HG03139 (cell line): ENCODE results near the gene RNF6.
A peak's percentile ranks its signal among the peaks of the same experiment; 100 is the strongest.
"Not testable (repeated sequence)": the region's sequence is repeated elsewhere in the genome, so short reads cannot be mapped to it uniquely, and the experiment has no call there.

ENCODE experiments used
- ATAC-seq: cut with Tn5 transposase; IDR thresholded peaks from one replicate; pipeline ENCODE4 v1.9.1; 2021; ENCODE audit not compliant: unreplicated experiment

Gene RNF6

DNA sequence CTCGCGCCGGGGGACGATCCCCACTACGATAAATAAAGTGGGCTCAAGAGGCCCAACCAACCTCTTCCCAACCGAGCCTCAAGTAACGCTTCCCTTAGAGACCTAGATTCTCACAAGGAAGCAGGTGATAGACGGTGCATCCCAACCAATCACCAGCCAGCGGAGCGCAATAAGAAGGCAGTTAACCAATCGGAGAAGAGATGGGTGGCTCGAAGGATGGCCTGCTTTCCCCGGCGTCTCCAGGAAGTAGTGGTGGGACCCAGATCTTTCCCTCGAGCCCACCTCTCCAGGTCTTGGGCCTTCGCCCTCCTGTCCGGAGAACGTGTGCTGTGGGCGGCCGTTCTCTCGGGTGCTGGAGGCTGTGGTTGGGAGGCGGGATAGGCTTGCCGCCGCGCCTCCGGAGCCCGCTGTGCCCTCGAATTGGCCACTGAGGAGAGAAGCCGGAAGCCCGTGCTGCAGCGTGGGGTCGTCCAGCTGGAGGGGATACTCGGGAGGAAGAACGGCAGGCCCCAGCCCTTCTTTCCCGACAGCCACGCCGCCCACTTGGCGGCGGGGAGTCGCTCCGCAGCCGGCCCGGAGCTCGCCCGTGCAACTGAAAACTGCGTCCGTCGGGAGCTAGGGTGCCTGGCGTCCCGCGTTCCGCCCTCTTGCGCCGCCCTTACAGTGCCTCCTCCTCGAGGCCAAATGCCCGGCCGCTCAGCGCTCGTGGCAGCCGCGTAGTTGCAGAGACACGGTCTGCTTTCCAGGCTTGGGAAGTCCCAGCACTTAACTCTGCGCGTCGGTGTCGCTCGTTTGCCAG, at the start of gene RNF6:
Gene RNF6 (minus strand): TSS at position 594 of the 799 bp plus-strand sequence. CDS start 2,665 bp downstream, outside the sequence.
- ATAC-seq, result peak; percentile 92

DNA sequence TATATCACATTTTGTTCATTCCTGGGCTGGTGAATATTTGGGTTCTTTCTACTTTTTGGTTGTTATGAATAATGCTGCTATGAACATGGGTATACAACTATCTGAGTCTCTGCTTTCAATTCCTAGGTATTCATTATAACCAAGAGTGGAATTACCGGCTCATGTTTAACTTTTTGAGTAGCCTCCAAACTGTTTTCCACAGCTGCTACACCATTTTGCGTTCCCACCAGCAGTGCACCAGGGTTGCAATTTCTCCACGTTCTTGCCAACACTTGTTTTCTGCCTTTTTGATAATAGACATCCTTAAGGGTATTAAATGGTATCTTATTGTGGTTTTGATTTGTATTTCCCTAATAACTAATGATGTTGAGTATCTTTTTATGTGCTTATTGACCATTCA, 48.6 kb upstream of the RNF6 start:
- no peak for ATAC-seq

GRCh38 chr13:26266311-26266710, 44.2 kb upstream of the RNF6 start:
- ATAC-seq, result no peak

DNA sequence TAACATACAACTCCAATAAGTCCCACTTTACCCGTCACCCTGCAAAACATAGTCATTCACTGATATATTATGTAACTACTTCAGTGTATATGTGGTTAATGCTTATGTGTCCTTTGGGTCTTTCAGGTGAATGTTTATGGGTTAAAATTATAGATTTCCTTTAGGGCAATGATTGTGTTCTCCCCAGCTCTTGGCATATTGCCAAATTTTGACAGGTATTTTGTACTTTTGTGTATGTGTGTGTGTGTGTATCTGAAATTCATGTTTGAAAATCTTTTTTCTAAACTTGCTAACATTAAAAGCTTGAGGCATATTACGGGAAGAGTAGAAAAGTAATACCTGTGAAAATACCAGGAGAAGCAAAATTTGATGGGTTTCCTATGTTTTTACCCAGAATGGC, 40.0 kb upstream of the RNF6 start:
- ATAC-seq, result no peak

- ATAC-seq, result no peak
Measured at GRCh38 chr13:26259634-26260033, 37.5 kb upstream of the RNF6 start.

- ATAC-seq, result no peak
Measured at GRCh38 chr13:26257049-26257448, 34.9 kb upstream of the RNF6 start.

- no peak for ATAC-seq
Measured at GRCh38 chr13:26255691-26256277, 33.7 kb upstream of the RNF6 start.

GRCh38 chr13:26255115-26255514, 33.0 kb upstream of the RNF6 start:
- no peak for ATAC-seq

GRCh38 chr13:26254583-26255111, 32.5 kb upstream of the RNF6 start:
- peak; percentile 34 for ATAC-seq

- peak; percentile 77 for ATAC-seq
Measured at GRCh38 chr13:26253787-26254582, 31.9 kb upstream of the RNF6 start, which contains the start of gene CDK8. CDK8 (plus strand) TSS chr13:26254129; CDS start chr13:26254642, 513 bp downstream.

DNA sequence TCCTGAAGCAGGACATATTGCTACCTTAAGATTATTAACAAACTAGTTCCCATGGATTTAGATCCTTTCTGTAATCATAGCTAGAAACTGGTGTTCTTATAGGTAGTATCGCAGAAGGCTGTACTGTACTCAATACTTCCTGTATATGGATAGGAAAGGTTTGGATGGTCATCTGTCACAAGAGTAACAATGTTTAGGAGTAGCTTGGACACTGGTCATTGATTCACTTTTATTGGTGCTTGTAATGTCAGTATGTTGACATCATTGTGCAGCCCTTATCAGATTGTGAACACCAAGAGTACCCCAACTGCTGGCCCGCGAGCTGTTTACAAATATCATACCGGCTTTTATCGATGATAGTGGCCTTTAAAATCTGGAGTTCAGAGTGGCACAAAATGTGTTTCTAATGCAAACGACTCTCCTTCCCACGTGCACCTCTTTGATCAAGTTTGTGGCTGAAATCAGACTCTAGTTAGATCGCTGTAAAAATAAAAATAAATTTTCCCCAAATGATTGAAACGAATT, 31.2 kb upstream of the RNF6 start:
- no peak for ATAC-seq

GRCh38 chr13:26252006-26252405, 29.9 kb upstream of the RNF6 start:
- not testable (repeated sequence) for ATAC-seq

DNA sequence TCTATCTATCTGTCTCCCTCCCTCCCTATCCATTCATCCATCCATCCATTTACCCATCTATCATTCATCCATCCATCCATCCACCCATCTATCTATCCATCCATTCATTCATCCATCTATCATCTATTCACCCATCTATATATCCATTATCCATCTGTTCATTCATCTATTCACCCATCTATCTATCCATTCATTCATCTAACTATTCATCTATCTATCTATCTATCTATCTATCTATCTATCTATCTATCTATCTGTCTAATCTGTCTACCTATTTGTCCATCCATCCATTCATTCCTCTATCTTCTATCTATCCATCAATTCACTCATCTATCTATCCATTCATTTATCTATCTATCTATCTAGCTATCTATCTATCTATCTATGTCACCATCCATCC, 27.4 kb upstream of the RNF6 start:
- no peak for ATAC-seq

DNA sequence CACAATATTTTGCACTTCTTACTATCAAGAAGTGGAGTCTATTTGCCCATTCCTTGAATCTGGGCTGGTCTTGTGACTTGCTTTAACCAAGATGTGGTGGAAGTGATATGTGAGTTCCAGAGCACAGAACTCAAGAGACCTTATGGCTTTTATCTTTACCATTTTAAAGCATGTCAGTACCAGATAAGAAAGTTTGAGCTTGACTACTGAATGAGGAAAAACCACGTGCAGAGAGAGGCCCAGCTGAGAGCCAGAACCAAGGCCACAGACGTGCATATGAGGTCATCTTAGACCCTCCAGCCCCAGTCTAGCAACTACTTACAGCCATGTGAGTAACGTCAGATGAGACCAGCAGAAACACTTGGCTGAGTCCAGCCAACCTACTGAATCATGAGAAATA, 25.5 kb upstream of the RNF6 start:
- no peak for ATAC-seq

DNA sequence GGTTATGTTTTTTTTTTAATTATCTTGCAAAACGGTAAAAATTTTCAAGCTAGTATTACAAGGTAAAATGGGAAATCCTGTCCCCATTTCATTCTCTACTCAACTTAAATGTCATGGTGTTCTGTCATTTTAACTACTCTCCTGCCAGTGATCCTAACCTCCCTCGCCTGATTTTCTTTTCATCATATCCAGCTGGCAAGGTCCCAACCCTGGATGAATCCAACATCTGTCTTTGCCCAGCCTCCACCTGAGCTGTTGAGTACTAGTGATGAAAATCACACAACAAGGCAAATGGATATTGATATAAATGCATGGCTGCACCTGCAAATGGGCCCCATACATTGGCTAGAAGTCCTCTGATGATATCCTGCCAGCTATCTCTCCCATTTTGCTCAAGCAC, 24.9 kb upstream of the RNF6 start:
- ATAC-seq, result no peak

DNA sequence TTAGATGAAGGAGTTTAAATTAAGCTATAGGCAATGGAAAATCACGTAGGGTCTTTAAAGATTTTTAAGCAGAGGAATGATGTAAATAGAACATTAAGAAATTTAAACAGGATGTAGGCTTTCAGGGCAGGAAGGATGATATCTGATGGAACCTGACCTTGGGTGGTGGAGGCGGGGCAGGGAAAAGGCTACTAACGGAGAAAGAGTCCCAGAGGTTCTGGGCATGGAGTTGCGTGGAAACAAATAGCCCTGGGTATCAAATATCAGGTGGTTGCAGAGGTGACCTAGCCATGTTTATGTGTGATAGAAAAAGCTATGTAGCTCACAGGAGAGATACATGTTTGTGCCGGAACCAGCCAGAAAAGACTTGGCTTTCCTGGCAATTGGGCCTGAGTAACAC, 24.0 kb upstream of the RNF6 start:
- ATAC-seq, result no peak

GRCh38 chr13:26236296-26236695, 14.2 kb upstream of the RNF6 start:
- ATAC-seq, result no peak

- no peak for ATAC-seq
Measured at GRCh38 chr13:26230703-26231102, 8.6 kb upstream of the RNF6 start.

DNA sequence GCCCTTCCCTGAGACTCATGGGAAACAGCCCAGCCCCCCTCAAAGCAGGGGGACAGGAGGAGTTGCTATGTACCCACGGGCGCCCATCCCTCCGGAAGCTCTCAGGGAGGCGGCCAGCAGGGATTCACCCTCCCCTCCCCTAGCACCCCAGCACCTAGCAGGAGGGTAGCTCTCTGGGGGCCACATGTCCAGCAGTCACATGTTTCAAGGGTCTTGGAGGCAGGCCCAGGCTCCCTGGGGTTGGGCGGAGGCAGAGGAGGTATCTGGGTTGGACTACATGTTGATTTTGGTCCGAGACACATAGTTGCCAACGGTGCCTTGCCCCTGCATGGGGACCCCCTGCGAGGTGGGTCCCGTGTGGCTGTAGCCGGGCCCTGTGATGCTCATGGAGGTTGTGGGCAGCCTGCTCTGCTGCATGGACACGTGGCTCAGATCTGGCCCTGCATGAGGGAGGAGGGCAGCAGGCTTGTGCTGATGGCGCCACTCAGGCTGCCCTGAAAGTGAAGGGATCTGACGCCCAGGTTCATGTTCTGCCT, 7.0 kb upstream of the RNF6 start:
- ATAC-seq, result no peak

DNA sequence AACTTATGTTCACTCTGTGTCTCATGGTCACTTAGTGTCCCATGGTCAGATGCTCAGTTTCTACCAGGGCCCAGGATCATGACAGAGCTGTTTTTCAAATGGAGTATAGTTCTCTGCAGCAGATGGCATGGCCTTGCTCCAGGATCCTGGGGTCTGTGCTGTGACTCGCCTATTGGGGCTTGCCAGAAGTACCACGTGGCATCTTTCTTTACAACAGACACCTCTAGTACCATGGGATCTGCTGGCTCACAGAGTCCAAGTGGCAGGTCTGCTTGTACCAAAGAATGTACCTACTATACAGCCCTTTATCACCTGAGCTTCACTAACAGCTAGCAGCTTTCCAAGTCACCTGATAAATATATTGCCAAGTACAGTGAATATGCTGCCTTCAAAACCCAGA, 6.0 kb upstream of the RNF6 start:
- ATAC-seq, result no peak
